ENCODE results near the gene PA2G4. TPM values are rescaled to one million over a fixed set of nuclear protein-coding genes. Genes with fewer than 3 reads are reported as not detected.
"Not testable (repeated sequence)": the region's sequence is repeated elsewhere in the genome, so short reads cannot be mapped to it uniquely, and the experiment has no call there.

The PA2G4 gene
- 276 TPM for polyA plus RNA-seq (2012; ENCODE audit: missing spikeins)

- peak; percentile 99 for DNase-seq (ENCODE audit: insufficient read length)
- TF ChIP-seq POLR2A (IDR thresholded peaks at IDR 0.05; ENCODE audit: low read depth, low read length) (peak; percentile 83), TAF1 (IDR thresholded peaks at IDR 0.05; ENCODE audit: borderline replicate concordance, low read depth, low read length) (peak; percentile 46; the same call in 1 of the 2 replicates), POLR2AphosphoS5 (IDR thresholded peaks at IDR 0.05; ENCODE audit: low read depth, low read length) (peak; percentile 84)
- FAIRE-seq = peak; percentile 89
Measured at GRCh38 chr12:56104109-56104814, at the start of gene PA2G4. Gene PA2G4, plus strand, starts transcription at chr12:56104559. Its CDS starts 179 bp downstream, at chr12:56104738.

DNA sequence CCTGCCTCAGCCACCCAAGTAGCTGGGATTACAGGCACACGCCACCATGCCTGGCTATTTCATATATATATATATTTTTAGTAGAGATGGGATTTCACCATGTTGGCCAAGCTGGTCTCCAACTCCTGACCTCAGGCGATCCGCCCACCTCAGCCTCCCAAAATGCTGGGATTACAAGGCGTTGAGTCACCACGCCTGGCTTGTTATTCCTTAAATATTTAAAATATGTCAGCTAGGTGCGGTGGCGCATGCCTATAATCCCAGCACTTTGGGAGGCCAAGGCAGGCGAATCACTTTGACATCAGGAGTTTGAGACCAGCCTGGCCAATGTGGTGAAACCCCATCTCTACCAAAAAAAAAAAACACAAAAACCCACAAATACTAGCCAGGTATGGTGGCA is 44.4 kb upstream of the PA2G4 start:
- not testable (repeated sequence) for FAIRE-seq; DNase-seq (ENCODE audit: insufficient read length)

GRCh38 chr12:56061982-56062381 is 42.4 kb upstream of the PA2G4 start:
- TF ChIP-seq POLR2A (IDR thresholded peaks at IDR 0.05; ENCODE audit: low read depth, low read length) (no peak), TAF1 (IDR thresholded peaks at IDR 0.05; ENCODE audit: borderline replicate concordance, low read depth, low read length) (no peak), POLR2AphosphoS5 (IDR thresholded peaks at IDR 0.05; ENCODE audit: low read depth, low read length) (no peak)
- FAIRE-seq = no peak
- no peak for DNase-seq (ENCODE audit: insufficient read length)

DNA sequence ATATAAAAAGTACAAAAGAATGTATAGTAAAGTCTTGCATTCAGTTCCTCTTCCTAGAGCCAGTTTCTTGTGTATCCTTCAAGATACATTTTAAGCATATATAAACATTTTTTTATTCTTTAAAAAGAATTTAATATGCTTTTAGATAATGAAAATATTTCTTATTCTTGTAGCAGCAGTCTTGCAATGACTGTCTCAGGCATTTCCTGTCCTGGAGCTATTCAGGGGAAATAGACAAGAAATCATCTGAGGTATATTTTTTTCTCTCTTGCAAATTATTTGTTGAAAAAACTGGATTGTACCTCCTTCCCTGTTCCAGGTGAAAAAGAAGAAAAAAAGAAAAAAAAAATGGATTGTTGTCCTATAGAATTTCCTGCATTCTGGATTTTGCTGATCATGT is 41.4 kb upstream of the PA2G4 start:
- DNase-seq (ENCODE audit: insufficient read length) = no peak
- TF ChIP-seq POLR2A (IDR thresholded peaks at IDR 0.05; ENCODE audit: low read depth, low read length) (no peak), TAF1 (IDR thresholded peaks at IDR 0.05; ENCODE audit: borderline replicate concordance, low read depth, low read length) (no peak), POLR2AphosphoS5 (IDR thresholded peaks at IDR 0.05; ENCODE audit: low read depth, low read length) (no peak)
- FAIRE-seq = no peak

GRCh38 chr12:56071648-56072047 is 32.7 kb upstream of the PA2G4 start:
- TF ChIP-seq TAF1 (IDR thresholded peaks at IDR 0.05; ENCODE audit: borderline replicate concordance, low read depth, low read length) (no peak), POLR2AphosphoS5 (IDR thresholded peaks at IDR 0.05; ENCODE audit: low read depth, low read length) (no peak), POLR2A (IDR thresholded peaks at IDR 0.05; ENCODE audit: low read depth, low read length) (no peak)
- no peak for DNase-seq (ENCODE audit: insufficient read length)
- no peak for FAIRE-seq

GRCh38 chr12:56074396-56074795 is 30.0 kb upstream of the PA2G4 start:
- DNase-seq (ENCODE audit: insufficient read length) = no peak
- TF ChIP-seq TAF1 (IDR thresholded peaks at IDR 0.05; ENCODE audit: borderline replicate concordance, low read depth, low read length) (no peak), POLR2A (IDR thresholded peaks at IDR 0.05; ENCODE audit: low read depth, low read length) (no peak), POLR2AphosphoS5 (IDR thresholded peaks at IDR 0.05; ENCODE audit: low read depth, low read length) (no peak)
- no peak for FAIRE-seq

GRCh38 chr12:56077966-56078365 is 26.4 kb upstream of the PA2G4 start:
- not testable (repeated sequence) for FAIRE-seq; DNase-seq (ENCODE audit: insufficient read length)

DNA sequence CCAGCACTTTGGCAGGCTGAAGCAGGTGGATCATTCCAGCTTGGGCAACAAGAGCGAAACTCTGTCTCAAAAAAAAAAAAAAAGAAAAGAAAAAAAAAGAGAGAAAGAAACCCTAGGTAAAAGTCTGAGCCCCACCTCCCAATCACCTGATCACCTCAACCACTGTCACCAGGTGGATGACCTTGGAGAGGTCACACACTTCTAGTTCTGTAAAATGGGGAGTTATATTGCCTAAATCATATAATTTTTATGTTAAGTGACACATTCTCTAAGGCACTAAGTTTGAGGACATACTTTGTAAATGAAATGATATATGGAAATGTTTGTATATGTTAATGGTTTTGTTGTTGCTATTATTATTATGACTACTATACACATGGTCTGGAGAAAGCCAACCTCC is 25.9 kb upstream of the PA2G4 start:
- no peak for FAIRE-seq
- no peak for DNase-seq (ENCODE audit: insufficient read length)
- no peak for TF ChIP-seq POLR2A (IDR thresholded peaks at IDR 0.05; ENCODE audit: low read depth, low read length)
- TF ChIP-seq TAF1 (IDR thresholded peaks at IDR 0.05; ENCODE audit: borderline replicate concordance, low read depth, low read length) = no peak
- TF ChIP-seq POLR2AphosphoS5 (IDR thresholded peaks at IDR 0.05; ENCODE audit: low read depth, low read length) = no peak

DNA sequence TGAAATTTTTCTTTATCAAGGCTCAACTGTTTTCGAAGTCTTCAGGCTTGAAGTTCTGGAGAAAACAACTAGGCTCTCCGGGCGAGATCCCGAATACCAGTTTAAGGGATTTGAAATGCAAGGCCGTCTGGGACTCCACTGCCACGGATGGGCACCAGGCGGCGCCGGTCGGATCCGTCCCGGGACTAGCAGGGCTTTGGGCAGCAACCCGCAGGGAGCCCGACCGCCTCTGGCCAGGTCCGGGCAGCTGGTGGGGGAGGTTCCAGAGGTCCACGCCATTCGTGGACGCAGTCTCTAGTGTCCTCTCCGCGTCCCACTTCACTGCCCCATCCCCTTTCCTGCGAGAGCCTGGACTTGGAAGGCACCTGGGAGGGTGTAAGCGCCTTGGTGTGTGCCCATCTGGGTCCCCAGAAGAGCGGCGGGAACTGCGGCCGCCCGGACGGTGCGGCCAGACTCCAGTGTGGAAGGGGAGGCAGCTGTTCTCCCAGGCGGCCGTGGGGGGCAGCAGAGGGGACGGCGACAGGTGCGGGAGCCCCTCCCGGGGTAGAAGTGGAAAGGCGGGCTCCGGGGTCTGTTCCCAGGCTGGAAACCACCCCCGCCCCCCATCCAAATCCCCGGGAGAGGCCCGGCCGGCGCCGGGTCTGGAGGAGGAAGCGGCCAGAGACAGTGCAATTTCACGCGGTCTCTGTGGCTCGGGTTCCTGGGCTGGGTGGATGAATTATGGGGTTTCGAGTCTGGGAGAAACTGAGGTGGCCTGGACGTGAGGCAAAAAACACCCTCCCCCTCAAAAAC is 25.2 kb upstream of the PA2G4 start:
- FAIRE-seq = peak; percentile 14
- TF ChIP-seq TAF1 (IDR thresholded peaks at IDR 0.05; ENCODE audit: borderline replicate concordance, low read depth, low read length) (no peak), POLR2AphosphoS5 (IDR thresholded peaks at IDR 0.05; ENCODE audit: low read depth, low read length) (no peak), POLR2A (IDR thresholded peaks at IDR 0.05; ENCODE audit: low read depth, low read length) (no peak)
- peak; percentile 81 for DNase-seq (ENCODE audit: insufficient read length)

DNA sequence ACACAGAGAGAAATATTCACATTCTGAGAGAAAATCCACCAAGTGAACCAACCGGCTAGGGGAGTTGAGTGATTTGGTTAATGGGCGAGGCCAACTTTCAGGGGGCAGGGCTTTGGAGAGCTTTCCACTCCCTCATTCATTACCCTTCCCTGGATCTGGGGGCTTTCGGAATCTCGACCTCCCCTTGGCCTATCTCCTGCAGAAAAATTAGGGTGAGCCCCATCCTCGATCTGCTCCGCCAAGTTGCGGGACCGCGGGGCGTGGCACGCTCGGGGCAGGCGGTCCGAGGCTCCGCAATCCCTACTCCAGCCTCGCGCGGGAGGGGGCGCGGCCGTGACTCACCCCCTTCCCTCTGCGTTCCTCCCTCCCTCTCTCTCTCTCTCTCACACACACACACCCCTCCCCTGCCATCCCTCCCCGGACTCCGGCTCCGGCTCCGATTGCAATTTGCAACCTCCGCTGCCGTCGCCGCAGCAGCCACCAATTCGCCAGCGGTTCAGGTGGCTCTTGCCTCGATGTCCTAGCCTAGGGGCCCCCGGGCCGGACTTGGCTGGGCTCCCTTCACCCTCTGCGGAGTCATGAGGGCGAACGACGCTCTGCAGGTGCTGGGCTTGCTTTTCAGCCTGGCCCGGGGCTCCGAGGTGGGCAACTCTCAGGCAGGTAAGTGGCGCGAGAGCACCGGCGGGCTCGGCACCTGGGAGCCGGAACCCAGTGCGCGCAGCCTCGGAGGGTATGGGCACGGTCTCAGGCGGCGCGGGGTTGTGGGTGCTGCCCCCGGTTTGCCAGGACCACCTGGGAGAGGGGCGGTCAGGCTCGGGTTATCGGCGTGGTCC is 24.4 kb upstream of the PA2G4 start, which contains the start of gene ERBB3:
TSS of gene ERBB3 (plus strand) at position 443 of the 833 bp plus-strand sequence. CDS start at position 579, 136 bp downstream.
- peak; percentile 58 for DNase-seq (ENCODE audit: insufficient read length)
- TF ChIP-seq POLR2A (IDR thresholded peaks at IDR 0.05; ENCODE audit: low read depth, low read length) (no peak), TAF1 (IDR thresholded peaks at IDR 0.05; ENCODE audit: borderline replicate concordance, low read depth, low read length) (no peak), POLR2AphosphoS5 (IDR thresholded peaks at IDR 0.05; ENCODE audit: low read depth, low read length) (no peak)
- no peak for FAIRE-seq

DNA sequence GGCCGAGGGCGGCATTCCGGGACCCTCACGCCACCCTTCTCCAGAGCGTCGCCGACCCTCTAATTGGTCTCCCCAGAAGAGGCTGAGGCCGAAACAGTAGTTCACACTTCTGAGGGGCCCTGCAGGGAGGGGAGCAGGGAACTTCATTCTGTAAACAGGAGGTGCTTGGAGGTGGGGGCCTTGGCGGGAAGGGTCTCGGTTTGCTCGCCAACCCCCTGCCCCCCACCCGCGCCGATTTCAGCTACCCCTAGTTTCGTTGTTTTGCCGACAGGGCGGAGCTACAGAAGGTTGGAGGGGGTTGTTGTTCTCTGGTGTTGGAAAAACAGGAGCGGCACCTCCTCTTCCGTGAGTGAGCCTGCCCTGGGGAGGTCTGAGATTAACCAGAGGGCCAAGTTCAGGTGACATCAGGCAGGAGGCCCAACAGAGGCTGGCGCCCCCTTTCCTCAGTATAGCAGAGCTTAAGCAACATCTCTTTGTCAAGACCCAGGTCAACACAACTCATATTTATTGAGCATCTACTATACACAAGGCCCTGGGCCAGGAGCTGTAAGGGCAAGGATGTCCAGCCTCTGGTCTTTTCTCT is 23.7 kb upstream of the PA2G4 start:
- FAIRE-seq (no peak), DNase-seq (ENCODE audit: insufficient read length) (no peak)
- TF ChIP-seq POLR2AphosphoS5 (IDR thresholded peaks at IDR 0.05; ENCODE audit: low read depth, low read length) (no peak), POLR2A (IDR thresholded peaks at IDR 0.05; ENCODE audit: low read depth, low read length) (no peak)

All from GM12892 (cell line).